Karpas-422 (cell line): ENCODE data around the gene NEK6. TPM values are rescaled to one million over a fixed set of nuclear protein-coding genes. Genes with fewer than 3 reads are reported as not detected.

Experiments
- DNase-seq: peaks from one replicate; pipeline ENCODE4 v3.0.0-alpha.2; 2015
- H2AFZ ChIP-seq: fragments of 200-600 bp; sonication (generic); 2 replicates; pipeline ENCODE4 v1.6.1; 2014; ENCODE audit warnings: antibody characterized with exemption, low read length, mixed read lengths
- H3K27ac ChIP-seq: fragments of 200-600 bp; sonication (generic); 2 replicates; pipeline ENCODE4 v1.5.1; 2014; ENCODE audit warnings: mild to moderate bottlenecking, low read length, moderate library complexity
- H3K27me3 ChIP-seq: fragments of 200-600 bp; sonication (generic); 2 replicates; pipeline ENCODE4 v1.6.1; 2014; ENCODE audit warnings: low read length, mixed read lengths
- H3K36me3 ChIP-seq: fragments of 200-600 bp; sonication (generic); 2 replicates; pipeline ENCODE4 v1.6.1; 2014; ENCODE audit warnings: low read length, mixed read lengths; ENCODE audit not compliant: insufficient read depth
- H3K4me1 ChIP-seq: fragments of 200-600 bp; sonication (generic); 2 replicates; pipeline ENCODE4 v1.6.1; 2014; ENCODE audit warnings: mild to moderate bottlenecking, low read length, mixed read lengths
- H3K4me2 ChIP-seq: fragments of 200-600 bp; sonication (generic); 2 replicates; pipeline ENCODE4 v1.6.1; 2014; ENCODE audit warnings: low read length, low read depth, mild to moderate bottlenecking; ENCODE audit not compliant: poor library complexity, severe bottlenecking
- H3K4me3 ChIP-seq: fragments of 200-600 bp; sonication (generic); 2 replicates; pipeline ENCODE4 v1.5.1; 2014; ENCODE audit warnings: mild to moderate bottlenecking, antibody characterized with exemption, low read length, mixed read lengths
- H3K79me2 ChIP-seq: fragments of 200-600 bp; sonication (generic); 2 replicates; pipeline ENCODE4 v1.6.1; 2014; ENCODE audit warnings: mild to moderate bottlenecking, low read length, mixed read lengths
- H3K9ac ChIP-seq: fragments of 200-600 bp; sonication (generic); 2 replicates; pipeline ENCODE4 v1.6.0; 2014; ENCODE audit warnings: low read length
- H3K9me2 ChIP-seq: fragments of 200-600 bp; sonication (generic), shearing (Covaris generic); replicated peaks from 2 replicates; pipeline ENCODE4 v1.6.0; 2014; ENCODE audit warnings: mild to moderate bottlenecking, low read length, moderate library complexity; ENCODE audit not compliant: insufficient read depth
- H3K9me3 ChIP-seq: fragments of 300-700, 200-600 bp; sonication (generic); 2 replicates; pipeline ENCODE4 v1.6.1; 2014; ENCODE audit warnings: low read length, mixed read lengths
- H4K20me1 ChIP-seq: fragments of 200-600 bp; sonication (generic); 2 replicates; pipeline ENCODE4 v1.6.1; 2014; ENCODE audit warnings: mild to moderate bottlenecking, antibody characterized with exemption, low read length, low read depth; ENCODE audit not compliant: insufficient read depth
- total RNA-seq: library from RNA; depleted of rRNA; stranded (reverse); fragments of >200 nt; shearing (Covaris generic); gene quantifications from 2 replicates; pipeline ENCODE4 v1.2.3, GENCODE V29; 2014; ENCODE audit warnings: low replicate concordance

The NEK6 gene
- total RNA-seq, 1 experiment from 2014 or later = 77.9 TPM

GRCh38 chr9:124372038-124372437 lies 114.3 kb downstream of the NEK6 start:
- H3K9me3 ChIP-seq = peaks cover 9% of the 10 kb centered on the region
- H3K79me2 ChIP-seq = peaks cover 100% of the 10 kb centered on the region
- peaks cover 28% of the 10 kb centered on the region for H3K36me3 ChIP-seq
- no peak overlapping the region for H3K4me3 ChIP-seq
- 0 out of 2 replicates have a peak, but pooled peaks cover 5% of the 10 kb centered on the region for H4K20me1 ChIP-seq
- no peak overlapping the region for H2AFZ ChIP-seq
- H3K4me1 ChIP-seq = no peaks in the 10 kb centered on the region
- no peak overlapping the region for H3K9ac ChIP-seq
- no peak overlapping the region for H3K27ac ChIP-seq
- no peak for DNase-seq
- no peaks in the 10 kb centered on the region for H3K9me2 ChIP-seq
- H3K4me2 ChIP-seq = no peak overlapping the region
- no peaks in the 10 kb centered on the region for H3K27me3 ChIP-seq

GRCh38 chr9:124373386-124373785 lies 115.6 kb downstream of the NEK6 start:
- Histone ChIP-seq H3K9ac (no peak overlapping the region), H3K4me1 (peaks cover 4% of the 10 kb centered on the region), H3K4me2 (no peak overlapping the region), H3K79me2 (peaks cover 100% of the 10 kb centered on the region), H3K27ac (no peak overlapping the region), H3K4me3 (no peak overlapping the region), H3K36me3 (peaks cover 28% of the 10 kb centered on the region), H3K9me2 (no peaks in the 10 kb centered on the region), H2AFZ (no peak overlapping the region), H3K27me3 (no peaks in the 10 kb centered on the region), H3K9me3 (peaks cover 9% of the 10 kb centered on the region), H4K20me1 (no peaks in the 10 kb centered on the region)
- DNase-seq = no peak

- H3K79me2 ChIP-seq = peaks cover 100% of the 10 kb centered on the region
- no peaks in the 10 kb centered on the region for H3K27me3 ChIP-seq
- DNase-seq = no peak
- no peaks in the 10 kb centered on the region for H3K9me2 ChIP-seq
- H3K27ac ChIP-seq = no peak overlapping the region
- peaks cover 9% of the 10 kb centered on the region for H3K9me3 ChIP-seq
- no peak overlapping the region for H3K9ac ChIP-seq
- H4K20me1 ChIP-seq = no peaks in the 10 kb centered on the region
- no peak overlapping the region for H3K4me2 ChIP-seq
- peaks cover 8% of the 10 kb centered on the region for H3K4me1 ChIP-seq
- peaks cover 28% of the 10 kb centered on the region for H3K36me3 ChIP-seq
- no peak overlapping the region for H2AFZ ChIP-seq
- H3K4me3 ChIP-seq = no peak overlapping the region
Measured at GRCh38 chr9:124373851-124374250, 116.1 kb downstream of the NEK6 start.

- no peak overlapping the region for H3K9ac ChIP-seq
Measured at GRCh38 chr9:124375726-124376125, 118.0 kb downstream of the NEK6 start.

GRCh38 chr9:124376329-124376728 lies 118.6 kb downstream of the NEK6 start:
- Histone ChIP-seq H4K20me1 (no peaks in the 10 kb centered on the region), H3K27ac (no peak overlapping the region), H3K9ac (no peak overlapping the region), H3K36me3 (peaks cover 32% of the 10 kb centered on the region), H3K79me2 (peaks cover 85% of the 10 kb centered on the region), H3K9me2 (no peaks in the 10 kb centered on the region), H3K9me3 (peaks cover 9% of the 10 kb centered on the region), H3K27me3 (no peaks in the 10 kb centered on the region), H3K4me3 (no peak overlapping the region), H3K4me1 (peaks cover 8% of the 10 kb centered on the region), H2AFZ (no peak overlapping the region), H3K4me2 (no peak overlapping the region)
- DNase-seq = no peak

More at GRCh38 chr9:124375726-124376125, 118.0 kb downstream of the NEK6 start:
- Histone ChIP-seq H3K79me2 (peaks cover 86% of the 10 kb centered on the region), H3K4me3 (no peak overlapping the region), H3K27me3 (no peaks in the 10 kb centered on the region), H3K27ac (no peak overlapping the region), H3K36me3 (peaks cover 28% of the 10 kb centered on the region), H4K20me1 (no peaks in the 10 kb centered on the region), H3K9me2 (no peaks in the 10 kb centered on the region), H3K9me3 (peaks cover 9% of the 10 kb centered on the region), H3K4me2 (no peak overlapping the region), H3K4me1 (peaks cover 8% of the 10 kb centered on the region), H2AFZ (no peak overlapping the region)
- DNase-seq = no peak

- Histone ChIP-seq H3K4me1 (peaks cover 8% of the 10 kb centered on the region), H3K9ac (no peak overlapping the region), H4K20me1 (no peaks in the 10 kb centered on the region), H3K27ac (no peak overlapping the region; the same call in 1 of the 2 replicates), H3K4me3 (no peak overlapping the region), H3K4me2 (no peak overlapping the region), H3K9me2 (no peaks in the 10 kb centered on the region), H3K79me2 (peaks cover 77% of the 10 kb centered on the region), H3K9me3 (peaks cover 9% of the 10 kb centered on the region), H3K27me3 (no peaks in the 10 kb centered on the region), H3K36me3 (peaks cover 33% of the 10 kb centered on the region), H2AFZ (no peak overlapping the region)
- DNase-seq = no peak
Measured at GRCh38 chr9:124377551-124378406, 120.0 kb downstream of the NEK6 start.

GRCh38 chr9:124381170-124381945 lies 123.6 kb downstream of the NEK6 start:
- no peaks in the 10 kb centered on the region for H3K9me3 ChIP-seq
- no peaks in the 10 kb centered on the region for H3K27me3 ChIP-seq
- H3K27ac ChIP-seq = no peak overlapping the region
- no peaks in the 10 kb centered on the region for H3K9me2 ChIP-seq
- H3K79me2 ChIP-seq = peaks cover 74% of the 10 kb centered on the region
- peaks cover 8% of the 10 kb centered on the region for H3K4me1 ChIP-seq
- no peak overlapping the region for H2AFZ ChIP-seq
- no peak for DNase-seq
- no peak overlapping the region for H3K4me3 ChIP-seq
- H3K36me3 ChIP-seq = peaks cover 10% of the 10 kb centered on the region; the same call in 1 of the 2 replicates
- H4K20me1 ChIP-seq = no peaks in the 10 kb centered on the region
- H3K9ac ChIP-seq = no peak overlapping the region
- H3K4me2 ChIP-seq = no peak overlapping the region

- no peaks in the 10 kb centered on the region for H3K9me2 ChIP-seq
- H3K27me3 ChIP-seq = no peaks in the 10 kb centered on the region
- H3K36me3 ChIP-seq = peaks cover 8% of the 10 kb centered on the region; the same call in 1 of the 2 replicates
- H4K20me1 ChIP-seq = no peaks in the 10 kb centered on the region
- no peak overlapping the region for H2AFZ ChIP-seq
- H3K4me1 ChIP-seq = peaks cover 21% of the 10 kb centered on the region
- no peak overlapping the region for H3K4me2 ChIP-seq
- H3K4me3 ChIP-seq = no peak overlapping the region
- H3K27ac ChIP-seq = no peak overlapping the region
- H3K9me3 ChIP-seq = no peaks in the 10 kb centered on the region
- peaks cover 74% of the 10 kb centered on the region for H3K79me2 ChIP-seq
- H3K9ac ChIP-seq = no peak overlapping the region
- DNase-seq = no peak
Measured at GRCh38 chr9:124384210-124384609, 126.5 kb downstream of the NEK6 start.
